ENCODE measurements around the gene BCR.

- TF ChIP-seq YY1 (IDR thresholded peaks at IDR 0.05; ENCODE audit: low read depth, low read length) (no peak), POLR2A (IDR thresholded peaks at IDR 0.05; ENCODE audit: control extremely low read depth in 1 of 2, low read depth in 2 of 2, low read length in 2 of 2) (no peak), FOSL1 (IDR thresholded peaks at IDR 0.05; ENCODE audit: insufficient read depth, low read depth, low read length) (no peak)
These were observed 22.5 kb upstream of the BCR start for GRCh38 chr22:23157560-23158515.

Measured in H1 (cell line).